HCT116 (cell line): ENCODE results near the gene BTBD16. TPM values are rescaled to one million over a fixed set of nuclear protein-coding genes. Genes with fewer than 3 reads are reported as not detected.

Source experiments
- ATAC-seq: fragments of 200-7000 bp; cut with Tn5 transposase; 2 replicates; pipeline ENCODE4 v1.9.1; 2020; ENCODE audit warnings: mild to moderate bottlenecking, moderate library complexity
- BruUV-seq: library from RNA; stranded (reverse); fragments of 400-500 nt; replicated peaks from 2 replicates; lab custom pipeline; 2021; lab: Mats Ljungman, UMichigan
- CTCF ChIA-PET: fragments of 300-600 bp; sonication (Branson Sonifier 250); formaldehyde crosslinking; loops from one replicate; lab custom pipeline; 2021; ENCODE audit warnings: antibody characterized with exemption; lab: Charles Lee
- POLR2A ChIA-PET: fragments of 300-600, 350-600 bp; sonication (Branson Sonifier 250); formaldehyde crosslinking; loops from one replicate; lab custom pipeline; 2021; ENCODE audit warnings: antibody characterized with exemption; lab: Charles Lee
- RAD21 ChIA-PET, 2 experiments: fragments of 300-600 bp; sonication (Branson Sonifier 250); formaldehyde crosslinking; loops; one replicate each; lab custom pipeline; 2023; ENCODE audit warnings: low total read pairs in 2 of 2; ENCODE audit not compliant: uncharacterized antibody in 2 of 2, unreplicated experiment in 2 of 2, low non-redundant PET in 1 of 2; lab: Charles Lee
- DNase-seq: peaks from one replicate; pipeline ENCODE4 v3.0.0-alpha.2; 2010; ENCODE audit warnings: low read depth, low spot score
- H2AFZ ChIP-seq: fragments of 200-600 bp; shearing (Covaris generic), sonication (generic); 2 replicates; pipeline ENCODE4 v1.6.1; 2017; ENCODE audit warnings: low read depth, mixed run types, mixed read lengths, antibody characterized with exemption, low read length; ENCODE audit not compliant: poor library complexity, severe bottlenecking
- H3K27ac ChIP-seq: 2 replicates; pipeline ENCODE4 v1.5.1; 2012; ENCODE audit warnings: low read depth, low read length
- H3K27me3 ChIP-seq: fragments of 200-600 bp; sonication (generic); 2 replicates; pipeline ENCODE4 v1.6.1; 2016; ENCODE audit warnings: mixed run types, low read length, mixed read lengths; ENCODE audit not compliant: insufficient read depth
- H3K36me3 ChIP-seq, 2 experiments: fragments of 200-500 bp in 1 of 2; fragments of 200-600 bp in 1 of 2; sonication (Bioruptor generic) in 1 of 2; sonication (generic) in 1 of 2; 2 replicates each; pipeline versions ENCODE4 v1.5.1 to v1.6.1; 2014 to 2016; ENCODE audit warnings: low read length in 2 of 2, inconsistent platforms in 1 of 2, mixed read lengths in 1 of 2, mixed run types in 1 of 2; ENCODE audit not compliant: insufficient read depth in 2 of 2, control insufficient read depth in 1 of 2
- H3K4me1 ChIP-seq, 2 experiments: fragments of 200-600 bp in 1 of 2; sonication (generic) in 1 of 2; 2 replicates each; pipeline versions ENCODE4 v1.5.1 to v1.6.1; 2012 to 2017; ENCODE audit warnings: low read length in 2 of 2, inconsistent platforms in 1 of 2, mild to moderate bottlenecking in 1 of 2, mixed read lengths in 1 of 2, mixed run types in 1 of 2, moderate library complexity in 1 of 2; ENCODE audit not compliant: insufficient read depth in 2 of 2, control insufficient read depth in 1 of 2
- H3K4me2 ChIP-seq: fragments of 200-600 bp; sonication (generic); 2 replicates; pipeline ENCODE4 v1.6.1; 2017; ENCODE audit warnings: mixed run types, low read length, mixed read lengths
- H3K4me3 ChIP-seq, 2 experiments: fragments of 200-600 bp in 1 of 2; sonication (generic) in 1 of 2; replicated peaks in 1 of 2; 2 replicates each; pipeline ENCODE4 v1.5.1; 2011 to 2016; ENCODE audit warnings: low read length in 2 of 2, control low read depth in 1 of 2, low read depth in 1 of 2, mild to moderate bottlenecking in 1 of 2, mixed read lengths in 1 of 2, mixed run types in 1 of 2
- H3K79me2 ChIP-seq: fragments of 200-600 bp; sonication (generic); 2 replicates; pipeline ENCODE4 v1.6.1; 2017; ENCODE audit warnings: mild to moderate bottlenecking, mixed run types, low read length, moderate library complexity, mixed read lengths; ENCODE audit not compliant: insufficient read depth
- H3K9ac ChIP-seq: fragments of 200-600 bp; sonication (generic); 2 replicates; pipeline ENCODE4 v1.6.1; 2016; ENCODE audit warnings: low read length, mixed read lengths
- H3K9me2 ChIP-seq: fragments of 200-600 bp; sonication (generic), shearing (Covaris generic); 2 replicates; pipeline ENCODE4 v1.6.1; 2017; ENCODE audit warnings: mixed run types, mild to moderate bottlenecking, moderate library complexity; ENCODE audit not compliant: insufficient read depth
- H3K9me3 ChIP-seq, 2 experiments: fragments of 200-500 bp in 1 of 2; fragments of 200-600 bp in 1 of 2; sonication (Bioruptor generic) in 1 of 2; sonication (generic) in 1 of 2; 2 replicates each; pipeline ENCODE4 v1.6.1; 2014 to 2017; ENCODE audit warnings: low read length in 2 of 2, mixed read lengths in 2 of 2, inconsistent platforms in 1 of 2, low read depth in 1 of 2, mild to moderate bottlenecking in 1 of 2, mixed run types in 1 of 2, moderate library complexity in 1 of 2; ENCODE audit not compliant: control insufficient read depth in 1 of 2, insufficient read depth in 1 of 2
- H4K20me1 ChIP-seq: fragments of 200-600 bp; sonication (generic), shearing (Covaris generic); 2 replicates; pipeline ENCODE4 v1.6.1; 2017; ENCODE audit warnings: mixed run types, mild to moderate bottlenecking, moderate library complexity; ENCODE audit not compliant: insufficient read depth
- CBX3 ChIP-seq: IDR thresholded peaks from 2 replicates; pipeline ENCODE4 v1.6.1; 2012; ENCODE audit warnings: low read depth
- CEBPB ChIP-seq: IDR thresholded peaks from 2 replicates; pipeline ENCODE4 v1.6.1; 2012; ENCODE audit warnings: low read depth
- CTCF ChIP-seq, 3 experiments: fragments of 200-600 bp in 1 of 3; sonication (generic) in 1 of 3; IDR thresholded peaks in 2 of 3; conservative IDR thresholded peaks in 1 of 3; 2 replicates each; pipeline ENCODE4 v1.5.1; 2012 to 2017; ENCODE audit warnings: low read depth in 2 of 3, low read length in 2 of 3, antibody characterized with exemption in 1 of 3, borderline replicate concordance in 1 of 3, control low read depth in 1 of 3, mild to moderate bottlenecking in 1 of 3, mixed read lengths in 1 of 3, mixed run types in 1 of 3, moderate library complexity in 1 of 3; ENCODE audit not compliant: insufficient read depth in 1 of 3
- EGR1 ChIP-seq: IDR thresholded peaks from 2 replicates; pipeline ENCODE4 v1.6.1; 2012; ENCODE audit warnings: low read depth
- EZH2 ChIP-seq: fragments of 200-600 bp; sonication (generic); IDR thresholded peaks from 2 replicates; pipeline ENCODE4 v1.6.1; 2017; ENCODE audit warnings: antibody characterized with exemption, mixed run types
- EZH2phosphoT487 ChIP-seq: fragments of 200-600 bp; IDR thresholded peaks from 2 replicates; pipeline ENCODE4 v1.6.1; 2018; ENCODE audit warnings: antibody characterized with exemption, borderline replicate concordance
- FOSL1 ChIP-seq: IDR thresholded peaks from 2 replicates; pipeline ENCODE4 v1.6.1; 2012; ENCODE audit warnings: low read depth
- MAX ChIP-seq: IDR thresholded peaks from 2 replicates; pipeline ENCODE4 v1.6.1; 2012
- RAD21 ChIP-seq: IDR thresholded peaks from 2 replicates; pipeline ENCODE4 v1.6.1; 2012; ENCODE audit warnings: low read depth, mild to moderate bottlenecking
- REST ChIP-seq: IDR thresholded peaks from 2 replicates; pipeline ENCODE4 v1.6.1; 2012; ENCODE audit warnings: low read depth
- SIN3A ChIP-seq: IDR thresholded peaks from 2 replicates; pipeline ENCODE4 v1.6.1; 2012; ENCODE audit warnings: low read depth
- SRF ChIP-seq: IDR thresholded peaks from 2 replicates; pipeline ENCODE4 v1.6.1; 2012; ENCODE audit warnings: low read depth
- TCF7L2 ChIP-seq: IDR thresholded peaks from 2 replicates; pipeline ENCODE4 v1.7.0; 2011; ENCODE audit warnings: borderline replicate concordance, inconsistent platforms; ENCODE audit not compliant: insufficient read depth, insufficient read length; ENCODE audit errors: extremely low read depth
- ZFX ChIP-seq: fragments of 450-650 bp; IDR thresholded peaks from 2 replicates; pipeline ENCODE4 v1.6.1; 2017
- intact Hi-C: fragments of 100-400 bp; cut with micrococcal nuclease; formaldehyde crosslinking; loops from 2 replicates; pipeline ENCODE4 v1.10.0; 2022
- total RNA-seq: library from RNA; stranded (reverse); gene quantifications from one replicate; pipeline ENCODE4 v1.2.1, GENCODE V29; 2021; ENCODE audit not compliant: unreplicated experiment

BTBD16 gene
- total RNA-seq, 1 experiment from 2014 or later: 0.27 TPM

GRCh38 chr10:122311716-122312115 is 40.6 kb downstream of the BTBD16 start:
- Histone ChIP-seq H3K4me2 (no peak overlapping the region), H3K36me3 (no peaks in the 10 kb centered on the region), H3K9ac (no peak overlapping the region), H3K4me1 (peaks cover 28 to 44% of the 10 kb centered on the region in 2 experiments), H3K79me2 (no peaks in the 10 kb centered on the region), H3K9me3 (no peaks in the 10 kb centered on the region), H3K27me3 (no peaks in the 10 kb centered on the region), H4K20me1 (no peaks in the 10 kb centered on the region), H3K27ac (no peak overlapping the region), H3K9me2 (no peaks in the 10 kb centered on the region), H3K4me3 (no peak overlapping the region), H2AFZ (peak overlapping the region; percentile 6)
- DNase-seq (no peak), ATAC-seq (no peak)
- RAD21 ChIA-PET: interaction anchor here in 1 of 2 experiments (0.7 kb wide), 1 partner anchor 254 kb away, joined by 3 read pairs; no protein-coding TSS in a partner anchor
- BruUV-seq: no TSS peak
- intact Hi-C loops: no loop called here
- TF ChIP-seq EZH2phosphoT487: no peak
- POLR2A ChIA-PET: interaction anchor here (0.8 kb wide), 1 partner anchor 13 kb away, joined by 4 read pairs; no protein-coding TSS in a partner anchor
- CTCF ChIA-PET: interaction anchor here (1.2 to 2.8 kb wide), 3 partner anchors 13 to 43 kb away, joined by 3 to 18 read pairs (median 5); no protein-coding TSS in a partner anchor

GRCh38 chr10:122316224-122316884 is 45.3 kb downstream of the BTBD16 start:
- H3K9me3 ChIP-seq: 0 out of 4 replicates have a peak, but pooled peaks cover 0 to 7% of the 10 kb centered on the region in 2 experiments
- H3K9ac ChIP-seq: no peak overlapping the region
- no peaks in the 10 kb centered on the region for H3K36me3 ChIP-seq
- no peak overlapping the region for H3K4me2 ChIP-seq
- no peak for DNase-seq
- no peaks in the 10 kb centered on the region for H3K27me3 ChIP-seq
- CTCF ChIA-PET: no interaction called here
- H3K27ac ChIP-seq: no peak overlapping the region
- intact Hi-C loops: no loop called here
- H3K9me2 ChIP-seq: no peaks in the 10 kb centered on the region
- no peaks in the 10 kb centered on the region for H3K79me2 ChIP-seq
- POLR2A ChIA-PET: no interaction called here
- ATAC-seq: no peak
- no peak overlapping the region for H2AFZ ChIP-seq
- H3K4me3 ChIP-seq: no peak overlapping the region
- no TSS peak for BruUV-seq
- no peaks in the 10 kb centered on the region for H4K20me1 ChIP-seq
- RAD21 ChIA-PET: no interaction called here
- no peaks in the 10 kb centered on the region for H3K4me1 ChIP-seq
- no peak for TF ChIP-seq CBX3
- TF ChIP-seq CEBPB: no peak
- TF ChIP-seq ZFX: no peak
- no peak for TF ChIP-seq SRF
- TF ChIP-seq RAD21: no peak
- no peak for TF ChIP-seq MAX
- TF ChIP-seq CTCF (IDR thresholded peaks at IDR 0.05 in 2 of 3, conservative IDR thresholded peaks at IDR 0.05 in 1 of 3; ENCODE audit: borderline replicate concordance in 1 of 3, insufficient read depth in 1 of 3, low read depth in 2 of 3, low read length in 2 of 3): no peak
- TF ChIP-seq EGR1: no peak
- TF ChIP-seq SIN3A: no peak
- TF ChIP-seq TCF7L2: no peak
- TF ChIP-seq FOSL1: no peak
- TF ChIP-seq EZH2: no peak
- TF ChIP-seq REST: no peak
